GM18511 (cell line): ENCODE measurements around the gene SRRD.

Experiments used
- ATAC-seq: cut with Tn5 transposase; IDR thresholded peaks from one replicate; pipeline ENCODE4 v1.9.1; 2021; ENCODE audit warnings: mild to moderate bottlenecking, moderate library complexity; ENCODE audit not compliant: unreplicated experiment

SRRD gene

GRCh38 chr22:26452236-26453016 lies 31.3 kb upstream of the SRRD start:
- no peak for ATAC-seq

- no peak for ATAC-seq
Measured at GRCh38 chr22:26453216-26453615, 30.5 kb upstream of the SRRD start.

- ATAC-seq = no peak
Measured at GRCh38 chr22:26453812-26454500, 29.7 kb upstream of the SRRD start.

- no peak for ATAC-seq
Measured at GRCh38 chr22:26457661-26458272, 25.9 kb upstream of the SRRD start.

- no peak for ATAC-seq
Measured at GRCh38 chr22:26460202-26460601, 23.5 kb upstream of the SRRD start.

- no peak for ATAC-seq
Measured at GRCh38 chr22:26461188-26461810, 22.4 kb upstream of the SRRD start.

GRCh38 chr22:26462051-26462450 lies 21.6 kb upstream of the SRRD start:
- no peak for ATAC-seq

GRCh38 chr22:26462641-26463040 lies 21.0 kb upstream of the SRRD start:
- no peak for ATAC-seq

- no peak for ATAC-seq
Measured at GRCh38 chr22:26463101-26463661, 20.5 kb upstream of the SRRD start.

- no peak for ATAC-seq
Measured at GRCh38 chr22:26463688-26464087, 20.0 kb upstream of the SRRD start.

- ATAC-seq = no peak
Measured at GRCh38 chr22:26464312-26464711, 19.4 kb upstream of the SRRD start.

GRCh38 chr22:26466196-26466595 lies 17.5 kb upstream of the SRRD start:
- ATAC-seq = no peak

GRCh38 chr22:26470807-26471206 lies 12.9 kb upstream of the SRRD start:
- ATAC-seq = no peak

GRCh38 chr22:26471522-26471921 lies 12.2 kb upstream of the SRRD start:
- ATAC-seq = no peak

- ATAC-seq = no peak
Measured at GRCh38 chr22:26474682-26475081, 9.0 kb upstream of the SRRD start.

- no peak for ATAC-seq
Measured at GRCh38 chr22:26476705-26477340, 6.9 kb upstream of the SRRD start.

- no peak for ATAC-seq
Measured at GRCh38 chr22:26477341-26477731, 6.3 kb upstream of the SRRD start.

- ATAC-seq = no peak
Measured at GRCh38 chr22:26479043-26479791, 4.5 kb upstream of the SRRD start.

GRCh38 chr22:26479792-26480610 lies 3.7 kb upstream of the SRRD start:
- no peak for ATAC-seq
